IMR-90 (cell line): ENCODE data around the gene DDN. TPM values are rescaled to one million over a fixed set of nuclear protein-coding genes. Genes with fewer than 3 reads are reported as not detected.

ENCODE experiments used
- ATAC-seq: fragments of 200-7000 bp; cut with Tn5 transposase; 2 replicates; pipeline ENCODE4 v1.9.1; 2020; ENCODE audit warnings: low read depth, mild to moderate bottlenecking, moderate library complexity
- BruUV-seq: library from RNA; stranded (reverse); fragments of 400-500 nt; replicated peaks from 2 replicates; lab custom pipeline; 2021; lab: Mats Ljungman, UMichigan
- CTCF ChIA-PET: fragments of 300-600 bp; formaldehyde crosslinking; extraction: SDS; loops from one replicate; lab custom pipeline; 2021; ENCODE audit warnings: antibody characterized with exemption; lab: Yijun Ruan, JAX
- POLR2A ChIA-PET: fragments of 300-600 bp; sonication (Branson Sonifier 250); formaldehyde crosslinking; loops from one replicate; lab custom pipeline; 2022; ENCODE audit warnings: antibody characterized with exemption; ENCODE audit not compliant: unreplicated experiment; lab: Charles Lee
- DNase-seq: peaks from one replicate; pipeline ENCODE4 v3.0.0; 2013
- H2AFZ ChIP-seq: replicated peaks from 2 replicates; pipeline ENCODE3; 2013; ENCODE audit warnings: low read length, mild to moderate bottlenecking; ENCODE audit not compliant: poor library complexity
- H2AK5ac ChIP-seq: 2 replicates; pipeline ENCODE4 v1.6.1; 2013; ENCODE audit warnings: low read depth, low read length, inconsistent platforms
- H2AK9ac ChIP-seq: replicated peaks from 2 replicates; pipeline ENCODE3; 2013; ENCODE audit warnings: mild to moderate bottlenecking, low read depth, low read length, moderate library complexity; ENCODE audit not compliant: poor library complexity
- H2BK120ac ChIP-seq: 2 replicates; pipeline ENCODE4 v1.6.1; 2013; ENCODE audit warnings: low read depth, low read length, inconsistent platforms
- H2BK15ac ChIP-seq: 3 replicates; pipeline ENCODE4 v1.6.1; 2013; ENCODE audit warnings: low read depth, low read length, inconsistent platforms
- H2BK20ac ChIP-seq: 2 replicates; pipeline ENCODE4 v1.6.1; 2013; ENCODE audit warnings: low read depth, mild to moderate bottlenecking, inconsistent platforms, low read length, moderate library complexity
- H2BK5ac ChIP-seq: 2 replicates; pipeline ENCODE4 v1.6.1; 2013; ENCODE audit warnings: mild to moderate bottlenecking, low read depth, low read length, inconsistent platforms; ENCODE audit not compliant: poor library complexity, severe bottlenecking
- H3K14ac ChIP-seq: replicated peaks from 2 replicates; pipeline ENCODE4 v1.6.1; 2013; ENCODE audit warnings: low read depth, low read length, inconsistent platforms
- H3K18ac ChIP-seq: 2 replicates; pipeline ENCODE4 v1.6.1; 2013; ENCODE audit warnings: low read depth, low read length, control low read depth
- H3K23ac ChIP-seq: 2 replicates; pipeline ENCODE4 v1.6.1; 2013; ENCODE audit warnings: low read depth, low read length, inconsistent platforms
- H3K27ac ChIP-seq: 2 replicates; pipeline ENCODE4 v1.5.1; 2013; ENCODE audit warnings: mild to moderate bottlenecking, control low read depth, low read length; ENCODE audit not compliant: insufficient read depth
- H3K27me3 ChIP-seq: 2 replicates; pipeline ENCODE4 v1.6.1; 2013; ENCODE audit warnings: low read length; ENCODE audit not compliant: control insufficient read depth, insufficient read depth
- H3K36me3 ChIP-seq: 2 replicates; pipeline ENCODE4 v1.6.1; 2013; ENCODE audit warnings: low read length, mixed read lengths; ENCODE audit not compliant: control insufficient read depth, insufficient read depth
- H3K4ac ChIP-seq: 2 replicates; pipeline ENCODE4 v1.6.1; 2013; ENCODE audit warnings: low read depth, low read length, inconsistent platforms
- H3K4me1 ChIP-seq: 2 replicates; pipeline ENCODE4 v1.6.1; 2013; ENCODE audit warnings: low read length, mixed read lengths; ENCODE audit not compliant: control insufficient read depth, insufficient read depth
- H3K4me2 ChIP-seq: 2 replicates; pipeline ENCODE4 v1.6.1; 2013; ENCODE audit warnings: low read depth, mild to moderate bottlenecking, control low read depth, low read length, moderate library complexity
- H3K4me3 ChIP-seq: 2 replicates; pipeline ENCODE4 v1.5.1; 2013; ENCODE audit warnings: low read depth, mild to moderate bottlenecking, control low read depth, low read length, moderate library complexity; ENCODE audit not compliant: insufficient read depth
- H3K56ac ChIP-seq: 2 replicates; pipeline ENCODE4 v1.6.1; 2013; ENCODE audit warnings: low read length, inconsistent platforms; ENCODE audit not compliant: insufficient read depth; ENCODE audit errors: extremely low read depth
- H3K79me1 ChIP-seq, 2 experiments: 2 replicates each; pipeline ENCODE4 v1.6.1; 2013; ENCODE audit warnings: low read length in 2 of 2, inconsistent platforms in 1 of 2, low read depth in 1 of 2
- H3K9ac ChIP-seq: 2 replicates; pipeline ENCODE4 v1.6.1; 2013; ENCODE audit warnings: low read depth, low read length, control low read depth
- H3K9me1 ChIP-seq: 2 replicates; pipeline ENCODE4 v1.6.1; 2013; ENCODE audit warnings: low read length, inconsistent platforms; ENCODE audit not compliant: insufficient read depth
- H3K9me3 ChIP-seq: 2 replicates; pipeline ENCODE4 v1.6.1; 2013; ENCODE audit warnings: low read length; ENCODE audit not compliant: control insufficient read depth, insufficient read depth
- H4K20me1 ChIP-seq: 2 replicates; pipeline ENCODE4 v1.6.1; 2013; ENCODE audit warnings: low read length, inconsistent platforms; ENCODE audit not compliant: insufficient read depth
- H4K5ac ChIP-seq: 2 replicates; pipeline ENCODE4 v1.6.1; 2013; ENCODE audit warnings: mild to moderate bottlenecking, low read depth, low read length, control low read depth
- H4K8ac ChIP-seq, 2 experiments: 2 replicates each; pipeline ENCODE4 v1.6.1; 2013; ENCODE audit warnings: low read depth in 2 of 2, low read length in 2 of 2, control low read depth in 1 of 2, inconsistent platforms in 1 of 2
- H4K91ac ChIP-seq: 2 replicates; pipeline ENCODE4 v1.6.1; 2013; ENCODE audit warnings: low read depth, low read length, inconsistent platforms; ENCODE audit not compliant: insufficient read depth
- BHLHE40 ChIP-seq: fragments of 150-350 bp; IDR thresholded peaks from 2 replicates; pipeline ENCODE4 v1.6.1; 2016; ENCODE audit warnings: mild to moderate bottlenecking, low read depth, low read length
- RFX5 ChIP-seq: IDR thresholded peaks from 2 replicates; pipeline ENCODE4 v1.8.0; 2012; ENCODE audit warnings: low read depth, mild to moderate bottlenecking, low read length, moderate library complexity
- WGBS, 2 experiments: methylation state at CpG; one replicate each; pipeline versions ENCODE4 v1.1.5 to v1.1.7; 2013; ENCODE audit warnings: missing lambda C conversion rate in 2 of 2; ENCODE audit not compliant: insufficient read length in 1 of 2; ENCODE audit errors: extremely low coverage in 2 of 2; 5-methylcytosine and 5-hydroxymethylcytosine counted together
- dilution Hi-C: fragments of 300-500 bp; cut with HindIII; formaldehyde crosslinking; loops from one replicate; pipeline ENCODE4 v1.14.3; 2018; ENCODE audit warnings: low sequenced_read_pairs; ENCODE audit not compliant: unreplicated experiment
- in situ Hi-C: fragments of 300-500 bp; cut with MboI; formaldehyde crosslinking; loops from 3 replicates; pipeline ENCODE4 v1.14.3; 2019; ENCODE audit warnings: low sequenced_read_pairs, inconsistent platforms, mixed read lengths
- intact Hi-C: fragments of 100-400 bp; cut with micrococcal nuclease; formaldehyde crosslinking; loops from 2 replicates; pipeline ENCODE4 v1.10.0; 2022
- polyA plus RNA-seq, 3 experiments: library from polyadenylated mRNA; depleted of rRNA; stranded (reverse); fragments of >200 nt; gene quantifications; 2 replicates each; pipeline ENCODE4 v1.2.3, GENCODE V29; 2012; ENCODE audit warnings: low replicate concordance in 1 of 3
- total RNA-seq: library from RNA; depleted of rRNA; stranded (reverse); fragments of >200 nt; gene quantifications from 2 replicates; pipeline ENCODE4 v1.2.3, GENCODE V29; 2012
- TF ChIP-seq, protein P1 (sequence below): conservative IDR thresholded peaks from 2 replicates; pipeline ENCODE4 v1.5.1; 2012; ENCODE audit warnings: mild to moderate bottlenecking, low read depth, low read length, improper control_type of control experiment
- TF ChIP-seq, protein P2 (sequence below): fragments of 150-350 bp; IDR thresholded peaks from 2 replicates; pipeline ENCODE4 v1.6.1; 2016; ENCODE audit warnings: low read depth, mild to moderate bottlenecking, low read length, moderate library complexity, borderline replicate concordance

The DDN gene
- total and polyA plus RNA-seq, 2 of the 4 experiments (the other 2 are of a cell fraction), result 0.18 to 0.21 TPM

DNA sequence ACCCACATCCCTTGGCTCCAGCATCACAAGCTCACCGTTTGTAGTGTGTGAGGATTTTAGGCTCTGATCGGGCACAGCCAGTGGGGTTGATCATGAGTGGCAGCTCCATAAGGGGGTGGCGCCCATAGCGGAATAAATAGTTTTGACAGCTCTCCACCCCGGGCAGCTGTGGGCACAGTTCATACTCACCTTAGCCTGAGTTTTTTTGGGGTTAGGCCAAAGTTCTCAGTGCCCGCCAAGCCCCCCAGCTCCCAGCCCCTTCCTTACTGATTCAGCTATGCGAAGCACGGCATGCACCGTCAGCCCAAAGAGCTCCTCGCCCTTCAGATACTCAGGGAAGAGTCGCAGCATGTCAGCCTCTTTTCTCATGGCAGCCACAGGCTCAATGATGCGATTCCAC is 25.4 kb upstream of the DDN start:
- no peak for DNase-seq
- CTCF ChIA-PET, result no interaction called here

More for the DNA sequence above, 25.4 kb upstream of the DDN start:
- no peaks in the 10 kb centered on the region for H3K9me1 ChIP-seq
- H2BK120ac ChIP-seq, result no peak overlapping the region
- H3K23ac ChIP-seq, result no peak overlapping the region
- no peak overlapping the region for H3K4ac ChIP-seq
- H3K14ac ChIP-seq, result no peak overlapping the region
- dilution Hi-C loops, result no loop called here
- H2AK9ac ChIP-seq, result no peak overlapping the region
- H3K9ac ChIP-seq, result no peak overlapping the region
- peaks cover 73% of the 10 kb centered on the region for H3K36me3 ChIP-seq
- peaks cover 10% of the 10 kb centered on the region; the same call in 1 of the 2 replicates for H4K20me1 ChIP-seq
- peaks cover 19 to 42% of the 10 kb centered on the region in 2 experiments for H3K79me1 ChIP-seq
- no peaks in the 10 kb centered on the region for H3K27me3 ChIP-seq
- no peak overlapping the region for H2BK15ac ChIP-seq
- H3K4me1 ChIP-seq, result peaks cover under 1% of the 10 kb centered on the region; the same call in 1 of the 2 replicates
- intact Hi-C loops, result no loop called here
- H2AK5ac ChIP-seq, result no peak overlapping the region
- H4K91ac ChIP-seq, result no peak overlapping the region
- H3K4me3 ChIP-seq, result no peak overlapping the region
- H4K8ac ChIP-seq, result no peak overlapping the region
- POLR2A ChIA-PET, result no interaction called here
- no peak overlapping the region for H3K4me2 ChIP-seq
- no peak overlapping the region for H2BK20ac ChIP-seq
- in situ Hi-C loops, result no loop called here
- ATAC-seq, result no peak
- H4K5ac ChIP-seq, result no peak overlapping the region
- no peak overlapping the region for H3K27ac ChIP-seq
- 95% methylated on average over 6 of the region's 12 CpGs; no CpG with 5 or more reads in 1 of the 2 experiments for WGBS, 2 experiments
- no peak overlapping the region for H2BK5ac ChIP-seq
- no peaks in the 10 kb centered on the region for H3K9me3 ChIP-seq
- TF ChIP-seq, protein P1, sequence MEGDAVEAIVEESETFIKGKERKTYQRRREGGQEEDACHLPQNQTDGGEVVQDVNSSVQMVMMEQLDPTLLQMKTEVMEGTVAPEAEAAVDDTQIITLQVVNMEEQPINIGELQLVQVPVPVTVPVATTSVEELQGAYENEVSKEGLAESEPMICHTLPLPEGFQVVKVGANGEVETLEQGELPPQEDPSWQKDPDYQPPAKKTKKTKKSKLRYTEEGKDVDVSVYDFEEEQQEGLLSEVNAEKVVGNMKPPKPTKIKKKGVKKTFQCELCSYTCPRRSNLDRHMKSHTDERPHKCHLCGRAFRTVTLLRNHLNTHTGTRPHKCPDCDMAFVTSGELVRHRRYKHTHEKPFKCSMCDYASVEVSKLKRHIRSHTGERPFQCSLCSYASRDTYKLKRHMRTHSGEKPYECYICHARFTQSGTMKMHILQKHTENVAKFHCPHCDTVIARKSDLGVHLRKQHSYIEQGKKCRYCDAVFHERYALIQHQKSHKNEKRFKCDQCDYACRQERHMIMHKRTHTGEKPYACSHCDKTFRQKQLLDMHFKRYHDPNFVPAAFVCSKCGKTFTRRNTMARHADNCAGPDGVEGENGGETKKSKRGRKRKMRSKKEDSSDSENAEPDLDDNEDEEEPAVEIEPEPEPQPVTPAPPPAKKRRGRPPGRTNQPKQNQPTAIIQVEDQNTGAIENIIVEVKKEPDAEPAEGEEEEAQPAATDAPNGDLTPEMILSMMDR, result no peak
- no peak for TF ChIP-seq RFX5
- TF ChIP-seq, protein P2, sequence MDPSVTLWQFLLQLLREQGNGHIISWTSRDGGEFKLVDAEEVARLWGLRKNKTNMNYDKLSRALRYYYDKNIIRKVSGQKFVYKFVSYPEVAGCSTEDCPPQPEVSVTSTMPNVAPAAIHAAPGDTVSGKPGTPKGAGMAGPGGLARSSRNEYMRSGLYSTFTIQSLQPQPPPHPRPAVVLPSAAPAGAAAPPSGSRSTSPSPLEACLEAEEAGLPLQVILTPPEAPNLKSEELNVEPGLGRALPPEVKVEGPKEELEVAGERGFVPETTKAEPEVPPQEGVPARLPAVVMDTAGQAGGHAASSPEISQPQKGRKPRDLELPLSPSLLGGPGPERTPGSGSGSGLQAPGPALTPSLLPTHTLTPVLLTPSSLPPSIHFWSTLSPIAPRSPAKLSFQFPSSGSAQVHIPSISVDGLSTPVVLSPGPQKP, result no peak
- no peak for TF ChIP-seq BHLHE40
- H3K56ac ChIP-seq, result no peak overlapping the region
- H2AFZ ChIP-seq, result no peak overlapping the region
- no peak overlapping the region for H3K18ac ChIP-seq
- no TSS peak for BruUV-seq
